ENCODE data around the gene VAV2. TPM values are rescaled to one million over a fixed set of nuclear protein-coding genes. Genes with fewer than 3 reads are reported as not detected.
"Not testable (repeated sequence)": the region's sequence is repeated elsewhere in the genome, so short reads cannot be mapped to it uniquely, and the experiment has no call there.

The VAV2 gene
- total RNA-seq, 1 donor from 2014 or later: 6.0 TPM

DNA sequence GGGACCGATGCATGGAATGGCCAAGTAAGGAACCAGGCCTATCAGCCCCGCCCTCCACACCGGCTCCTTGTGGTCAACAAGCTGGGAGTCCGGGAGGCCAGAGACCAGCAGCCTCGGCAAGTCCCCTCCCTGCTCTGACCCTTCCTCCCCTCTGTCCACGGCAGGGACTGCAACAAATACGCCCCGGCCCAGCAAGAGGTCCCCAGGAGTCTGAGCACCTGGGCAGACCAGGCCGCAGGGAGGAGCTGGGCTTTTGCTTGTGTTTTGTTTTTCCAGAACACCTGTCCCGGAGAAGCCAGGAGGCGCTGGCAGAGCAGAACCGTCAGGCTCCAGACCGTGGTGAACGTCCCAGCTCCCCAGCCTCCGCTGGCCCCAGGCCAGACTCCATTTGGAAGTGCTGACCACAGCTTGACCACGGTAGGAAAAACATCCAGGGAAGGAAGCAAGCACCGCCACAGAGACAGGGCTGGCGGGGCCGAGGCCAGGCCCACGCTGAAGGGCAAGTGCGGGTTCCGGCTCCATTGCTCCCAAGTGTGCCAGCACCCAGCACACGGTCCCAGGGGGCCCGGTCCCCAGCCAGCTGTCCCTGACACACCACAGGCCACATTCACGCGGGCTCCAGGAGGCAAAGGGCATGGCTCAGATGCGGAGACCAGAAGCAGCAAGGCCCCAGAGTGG, 56.7 kb downstream of the VAV2 start:
- DNase-seq: no peak

DNA sequence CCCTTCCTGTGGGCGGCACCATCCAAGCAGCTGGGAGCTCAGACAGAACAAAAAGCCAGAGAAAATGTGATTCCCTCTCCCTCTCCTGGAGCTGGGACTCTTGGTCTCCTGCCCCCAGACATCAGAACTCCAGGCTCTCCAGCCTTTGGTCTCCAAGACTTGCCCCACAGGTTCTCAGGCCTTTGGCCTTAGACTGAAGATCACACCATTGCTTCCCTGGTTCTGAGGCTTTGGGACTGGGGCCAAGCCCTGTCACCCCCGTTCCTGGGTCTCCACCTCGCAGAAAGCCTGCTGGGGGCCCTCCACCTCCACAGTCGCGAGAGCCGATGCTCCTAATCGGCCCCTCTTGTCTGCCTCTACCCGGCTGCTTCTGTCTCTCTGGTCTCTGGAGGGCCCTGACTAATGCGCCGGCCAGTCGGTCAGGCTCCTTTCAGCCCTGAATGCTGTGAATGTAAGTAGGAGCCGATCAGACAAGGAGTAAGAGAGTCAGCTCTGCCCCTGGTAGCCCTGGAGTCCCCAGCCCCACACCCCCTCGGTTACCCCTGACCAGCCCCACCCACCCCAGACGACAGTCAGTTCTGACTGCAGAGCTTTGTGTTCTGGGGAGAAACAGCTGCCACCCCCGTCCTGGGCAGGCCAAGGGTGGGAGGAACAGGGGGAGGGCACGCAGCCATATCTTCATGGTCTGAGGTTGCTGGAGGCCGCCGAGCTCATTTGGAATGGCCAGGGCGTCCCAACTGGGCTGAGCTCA, 57.5 kb downstream of the VAV2 start:
- DNase-seq: no peak

GRCh38 chr9:133933426-133934026, 58.6 kb downstream of the VAV2 start:
- DNase-seq: no peak

DNA sequence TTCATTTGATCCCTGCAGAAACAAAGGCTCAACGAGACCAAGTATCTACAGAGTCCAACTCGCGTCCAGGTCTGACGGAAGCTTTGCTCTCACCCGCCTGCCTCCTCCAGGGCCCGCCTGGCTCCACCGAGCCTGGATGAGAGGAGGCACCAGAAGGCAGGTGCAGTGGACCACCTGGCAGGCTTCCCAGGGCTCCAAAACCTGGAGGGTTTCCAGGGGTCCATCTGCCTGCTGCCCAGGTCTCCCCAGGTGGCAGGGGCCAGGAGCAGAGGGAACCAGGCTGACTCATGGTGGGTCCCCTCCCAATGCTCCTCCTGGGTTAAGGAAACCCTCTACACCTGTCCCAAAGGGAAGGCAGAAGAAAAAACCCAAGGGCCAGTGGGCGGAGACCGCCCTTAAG, 59.5 kb downstream of the VAV2 start:
- DNase-seq: no peak

DNA sequence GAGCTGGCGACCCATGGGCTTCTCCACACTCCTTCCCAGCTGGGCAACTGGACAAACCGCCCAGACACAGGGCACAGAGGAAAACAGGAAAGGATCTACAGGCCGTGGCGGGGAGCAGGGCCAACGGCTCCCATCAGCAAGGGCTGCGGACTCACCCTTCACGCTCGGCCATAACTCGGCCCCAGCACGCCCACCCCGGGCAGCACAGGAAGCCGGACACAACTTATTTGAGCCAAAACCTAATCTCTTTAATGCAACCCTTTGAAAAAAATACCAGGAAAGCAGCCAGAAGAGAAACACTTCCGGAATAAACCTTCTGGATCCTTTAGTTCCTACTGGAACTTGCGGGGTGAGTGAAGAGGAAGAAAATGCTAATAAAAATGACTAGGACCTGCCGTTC, 59.9 kb downstream of the VAV2 start:
- no peak for DNase-seq

- DNase-seq: no peak
These were observed 61.2 kb downstream of the VAV2 start for GRCh38 chr9:133930682-133931485.

- no peak for DNase-seq
These were observed 62.0 kb downstream of the VAV2 start for GRCh38 chr9:133930046-133930681.

DNA sequence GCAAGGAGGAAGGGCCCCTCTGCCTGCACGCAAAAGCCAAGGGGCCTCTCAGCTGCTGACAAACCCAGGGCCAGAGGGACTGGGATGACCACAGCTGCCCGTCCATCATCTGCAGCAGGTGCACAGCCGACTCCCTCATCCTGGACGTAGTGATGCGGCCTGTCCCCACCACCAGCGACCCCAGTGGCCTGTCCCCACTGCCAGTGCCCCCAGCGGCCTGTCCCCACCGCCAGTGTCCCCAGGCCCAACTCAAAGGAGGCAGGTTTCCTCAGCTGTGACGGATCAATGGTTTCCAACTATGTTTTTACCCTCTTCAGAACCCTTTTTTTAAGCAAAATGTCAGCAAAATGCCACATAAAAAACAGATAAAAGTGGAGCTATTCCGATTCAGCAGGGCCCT, 62.5 kb downstream of the VAV2 start:
- DNase-seq: no peak

DNA sequence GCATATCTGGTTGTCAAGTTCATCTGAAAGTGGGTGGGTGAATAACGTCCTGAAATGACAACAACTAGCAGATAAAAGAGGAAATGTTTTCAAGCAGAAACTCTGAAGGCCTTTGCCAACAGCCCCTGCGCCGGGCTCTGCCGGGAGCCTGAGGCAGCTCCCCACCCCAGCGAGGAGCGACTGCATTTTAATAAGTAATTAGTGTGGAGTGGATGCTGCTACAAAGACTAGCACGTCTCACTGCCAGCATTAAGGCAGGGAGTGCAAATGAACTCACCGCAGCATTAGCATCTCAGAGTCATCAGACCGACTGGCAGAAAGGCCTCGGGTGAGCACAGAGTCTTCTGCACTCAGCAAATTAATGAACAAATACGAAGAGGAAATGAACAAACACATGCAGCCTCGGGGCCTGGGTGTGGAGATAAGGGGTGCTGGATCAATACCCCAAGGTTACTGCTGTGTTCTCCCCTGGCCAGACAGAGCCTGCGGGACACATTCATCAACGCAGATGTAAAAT, 63.8 kb downstream of the VAV2 start:
- no peak for DNase-seq

DNA sequence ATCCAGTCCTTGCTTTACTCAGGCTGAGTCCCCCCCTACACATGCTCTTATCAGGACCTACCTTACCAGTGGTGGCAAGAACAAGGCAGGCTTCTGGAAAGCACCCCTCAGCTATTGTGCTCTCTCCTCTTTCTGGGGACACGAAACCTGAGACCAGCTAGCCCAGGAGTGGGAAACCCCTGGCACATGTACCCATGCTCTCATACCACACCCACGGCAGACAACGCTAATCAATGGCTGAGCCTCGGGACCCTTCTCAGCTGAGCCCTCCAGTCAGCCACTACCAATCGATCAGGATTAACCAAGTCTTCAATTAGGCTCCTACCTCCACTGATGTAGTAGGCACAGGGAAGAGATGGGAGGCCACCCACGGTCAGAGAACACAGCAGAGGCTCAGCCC, 65.1 kb downstream of the VAV2 start:
- DNase-seq: no peak

GRCh38 chr9:133926165-133926856, 65.8 kb downstream of the VAV2 start:
- DNase-seq: no peak

DNA sequence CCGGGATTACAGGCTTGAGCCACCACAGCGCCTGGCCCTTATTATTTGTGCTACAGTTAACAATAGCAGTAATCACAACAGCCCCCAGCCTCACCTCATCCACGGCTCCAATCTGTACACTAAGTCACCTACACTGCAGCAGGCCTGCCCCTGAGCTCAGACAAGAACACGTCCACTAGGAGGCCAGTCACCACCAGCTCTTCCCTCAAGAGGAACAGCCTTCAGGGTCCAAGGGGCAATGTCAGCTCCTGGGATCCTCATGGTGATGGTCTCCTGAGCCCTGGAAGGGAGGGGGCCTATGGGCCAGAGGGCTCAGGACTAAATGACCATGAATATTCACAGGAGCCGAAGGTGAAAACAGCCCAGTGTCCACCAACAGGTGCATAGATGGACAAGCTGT, 67.7 kb downstream of the VAV2 start:
- no peak for DNase-seq

GRCh38 chr9:133923608-133924007, 68.5 kb downstream of the VAV2 start:
- DNase-seq: not testable (repeated sequence)

DNA sequence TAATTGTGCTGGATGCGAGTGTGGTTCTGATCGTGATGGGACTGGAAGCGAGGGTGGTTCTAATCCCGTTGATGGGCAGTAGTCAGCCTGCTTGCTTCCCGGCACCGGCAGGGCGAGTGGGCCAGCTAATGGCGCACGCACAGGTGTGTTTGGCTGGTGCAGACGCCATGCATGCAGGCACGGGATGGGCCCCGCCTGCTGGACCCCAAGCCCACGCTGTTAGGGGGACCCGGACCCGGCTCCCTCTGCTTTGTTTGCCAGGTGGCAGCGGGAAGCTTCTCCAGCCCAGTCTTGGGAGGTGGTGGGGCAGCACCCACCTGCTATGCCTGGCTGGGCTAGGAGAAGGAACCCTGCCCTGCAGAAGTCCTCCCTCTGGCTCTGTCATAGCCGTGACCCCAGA, 70.3 kb downstream of the VAV2 start:
- no peak for DNase-seq

GRCh38 chr9:133920471-133920870, 71.7 kb downstream of the VAV2 start:
- no peak for DNase-seq

GRCh38 chr9:133919253-133920115, 72.6 kb downstream of the VAV2 start:
- DNase-seq: no peak

DNA sequence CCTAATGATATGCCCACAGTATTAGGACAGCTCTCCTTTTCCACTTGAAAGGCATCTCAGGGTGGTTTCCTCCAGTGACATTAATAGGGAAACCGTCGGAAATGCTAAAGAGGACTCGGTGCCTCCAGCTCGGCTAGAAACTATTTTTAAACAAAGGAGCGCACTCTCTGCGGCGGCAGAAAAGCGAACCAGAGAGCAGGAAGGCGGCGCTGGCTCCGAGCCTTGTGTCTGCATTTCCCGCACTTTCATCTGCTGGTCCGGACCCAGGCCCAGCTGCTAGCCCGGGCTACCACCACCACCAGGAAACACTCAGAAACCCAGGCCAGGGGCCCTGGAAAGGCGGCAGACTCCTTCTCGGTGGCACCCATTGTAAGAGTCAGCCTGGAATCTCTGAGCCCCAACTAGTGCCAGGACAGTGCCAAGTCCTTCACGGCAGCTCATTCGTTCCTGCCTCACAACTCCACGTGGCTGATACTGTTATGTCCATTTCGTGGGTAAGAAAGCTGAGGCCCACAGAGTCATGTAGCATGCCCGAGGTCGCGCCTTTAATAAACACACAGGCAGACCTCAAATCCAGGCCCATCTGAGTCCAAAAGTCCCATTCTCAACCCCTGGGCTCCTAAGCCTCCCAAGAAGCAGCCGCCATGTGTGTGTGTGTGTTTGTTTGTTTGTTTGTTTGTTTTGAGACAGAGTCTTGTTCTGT, 73.9 kb downstream of the VAV2 start:
- DNase-seq: no peak

GRCh38 chr9:133917375-133917774, 74.7 kb downstream of the VAV2 start:
- DNase-seq: no peak

DNA sequence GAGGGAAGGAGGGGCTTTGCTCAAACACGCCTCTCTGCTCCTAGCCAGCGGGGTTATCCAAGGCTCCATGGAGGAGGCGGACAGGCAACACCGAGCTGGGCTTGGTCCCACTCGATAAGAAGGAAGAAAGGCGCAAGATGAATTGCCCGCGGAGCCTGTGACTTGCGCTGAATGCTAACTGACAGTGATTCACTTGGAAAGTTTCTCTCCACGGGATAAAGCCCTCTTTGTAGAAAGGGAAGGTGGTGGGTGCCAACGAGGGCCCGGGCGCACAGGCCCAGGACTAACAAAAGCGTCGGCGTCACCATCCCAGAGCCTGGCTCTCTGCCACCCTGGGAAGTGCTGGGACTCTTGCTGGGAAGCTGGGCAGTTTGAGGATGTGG, 76.0 kb downstream of the VAV2 start:
- no peak for DNase-seq

All from skin of body (tissue), 2 donors.